HepG2 (cell line): ENCODE results near the gene GGPS1. TPM values are rescaled to one million over a fixed set of nuclear protein-coding genes. Genes with fewer than 3 reads are reported as not detected.
A peak's percentile ranks its signal among the peaks of the same experiment; 100 is the strongest.

ENCODE experiments used
- HNRNPLL ChIP-seq: fragments of 200-400 bp; formaldehyde crosslinking; IDR thresholded peaks from 2 replicates; pipeline ENCODE4 v1.6.1; 2017; ENCODE audit warnings: mild to moderate bottlenecking, low read depth, low read length; ENCODE audit not compliant: poor library complexity, severe bottlenecking
- NONO ChIP-seq, 2 experiments: fragments of 450-650 bp in 1 of 2; sonication (generic) in 1 of 2; formaldehyde crosslinking in 1 of 2; IDR thresholded peaks in 1 of 2; conservative IDR thresholded peaks in 1 of 2; 2 replicates each; pipeline versions ENCODE4 v1.6.1 to v1.8.0; 2017 to 2022; ENCODE audit warnings: mild to moderate bottlenecking in 1 of 2, missing genetic modification reagents in 1 of 2, moderate library complexity in 1 of 2
- PCBP2 ChIP-seq: fragments of 200-400 bp; formaldehyde crosslinking; optimal IDR thresholded peaks from 2 replicates; pipeline ENCODE3; 2018; ENCODE audit warnings: low read length, low read depth; ENCODE audit not compliant: poor library complexity, severe bottlenecking
- SNAPC5 ChIP-seq: sonication (generic); formaldehyde crosslinking; IDR thresholded peaks from 2 replicates; pipeline ENCODE4 v1.8.1; 2023; ENCODE audit warnings: mild to moderate bottlenecking, missing genetic modification reagents, borderline replicate concordance
- TEAD3 ChIP-seq: optimal IDR thresholded peaks from 2 replicates; pipeline ENCODE3; 2016; ENCODE audit warnings: borderline replicate concordance
- ZFP62 ChIP-seq: sonication (generic); formaldehyde crosslinking; IDR thresholded peaks from 2 replicates; pipeline ENCODE4 v1.4.0; 2020; ENCODE audit warnings: missing genetic modification reagents
- ZHX2 ChIP-seq, 2 experiments: sonication (generic) in 1 of 2; formaldehyde crosslinking in 1 of 2; IDR thresholded peaks; 2 replicates each; pipeline versions ENCODE4 v1.6.1 to v1.9.0; 2014 to 2022; ENCODE audit warnings: antibody characterized with exemption in 1 of 2, borderline replicate concordance in 1 of 2, inconsistent platforms in 1 of 2, low read depth in 1 of 2, missing genetic modification reagents in 1 of 2
- ZNF292 ChIP-seq: sonication (generic); formaldehyde crosslinking; IDR thresholded peaks from 2 replicates; pipeline ENCODE4 v1.8.1; 2022; ENCODE audit warnings: mild to moderate bottlenecking, low read depth, missing genetic modification reagents, borderline replicate concordance
- ZNF670 ChIP-seq: sonication (generic); formaldehyde crosslinking; IDR thresholded peaks from 2 replicates; pipeline ENCODE4 v1.8.0; 2022; ENCODE audit warnings: mild to moderate bottlenecking, missing genetic modification reagents, borderline replicate concordance
- ZSCAN22 ChIP-seq: sonication (generic); formaldehyde crosslinking; IDR thresholded peaks from 2 replicates; pipeline ENCODE4 v1.4.0; 2020; ENCODE audit warnings: mild to moderate bottlenecking, missing genetic modification reagents
- polyA plus RNA-seq, 8 experiments: library from polyadenylated mRNA; depleted of rRNA in 3 of 8; stranded (reverse) in 7 of 8; unstranded in 1 of 8; fragments of >200 nt; fragmentation: Illumina TruSeq in 4 of 8; extraction: Trizol in 4 of 8; gene quantifications; 2 replicates each; pipeline versions ENCODE4 v1.2.1 to v1.2.3, GENCODE V29; 2011 to 2016; ENCODE audit warnings: low read depth in 4 of 8, missing spikeins in 1 of 8, mixed read lengths in 1 of 8; ENCODE audit not compliant: insufficient read depth in 1 of 8
- total RNA-seq, 5 experiments: library from RNA; depleted of rRNA; stranded (reverse); fragments of >200 nt; fragmentation: Illumina TruSeq; extraction: Trizol; gene quantifications; 2 replicates each; pipeline ENCODE4 v1.2.3, GENCODE V29; 2016; ENCODE audit warnings: low read depth in 1 of 5
- TF ChIP-seq, protein P1 (sequence below): sonication (generic); formaldehyde crosslinking; conservative IDR thresholded peaks from 2 replicates; pipeline ENCODE4 v1.8.0; 2022; ENCODE audit warnings: mild to moderate bottlenecking, moderate library complexity, missing genetic modification reagents
- TF ChIP-seq, protein P2 (sequence below): sonication (generic); formaldehyde crosslinking; IDR thresholded peaks from 2 replicates; pipeline ENCODE4 v1.5.0; 2020; ENCODE audit warnings: missing genetic modification reagents
- TF ChIP-seq, protein P3 (sequence below), 2 experiments: IDR thresholded peaks; 2 replicates each; pipeline ENCODE4 v1.6.1; 2011 to 2012; ENCODE audit warnings: low read length in 2 of 2, borderline replicate concordance in 1 of 2, low read depth in 1 of 2, mild to moderate bottlenecking in 1 of 2, moderate library complexity in 1 of 2

The GGPS1 gene
- total and polyA plus RNA-seq, 2 of the 13 experiments (the other 11 are each of a cell fraction or from before 2014, with no cell fraction given), result 28.8 to 42.6 TPM

DNA sequence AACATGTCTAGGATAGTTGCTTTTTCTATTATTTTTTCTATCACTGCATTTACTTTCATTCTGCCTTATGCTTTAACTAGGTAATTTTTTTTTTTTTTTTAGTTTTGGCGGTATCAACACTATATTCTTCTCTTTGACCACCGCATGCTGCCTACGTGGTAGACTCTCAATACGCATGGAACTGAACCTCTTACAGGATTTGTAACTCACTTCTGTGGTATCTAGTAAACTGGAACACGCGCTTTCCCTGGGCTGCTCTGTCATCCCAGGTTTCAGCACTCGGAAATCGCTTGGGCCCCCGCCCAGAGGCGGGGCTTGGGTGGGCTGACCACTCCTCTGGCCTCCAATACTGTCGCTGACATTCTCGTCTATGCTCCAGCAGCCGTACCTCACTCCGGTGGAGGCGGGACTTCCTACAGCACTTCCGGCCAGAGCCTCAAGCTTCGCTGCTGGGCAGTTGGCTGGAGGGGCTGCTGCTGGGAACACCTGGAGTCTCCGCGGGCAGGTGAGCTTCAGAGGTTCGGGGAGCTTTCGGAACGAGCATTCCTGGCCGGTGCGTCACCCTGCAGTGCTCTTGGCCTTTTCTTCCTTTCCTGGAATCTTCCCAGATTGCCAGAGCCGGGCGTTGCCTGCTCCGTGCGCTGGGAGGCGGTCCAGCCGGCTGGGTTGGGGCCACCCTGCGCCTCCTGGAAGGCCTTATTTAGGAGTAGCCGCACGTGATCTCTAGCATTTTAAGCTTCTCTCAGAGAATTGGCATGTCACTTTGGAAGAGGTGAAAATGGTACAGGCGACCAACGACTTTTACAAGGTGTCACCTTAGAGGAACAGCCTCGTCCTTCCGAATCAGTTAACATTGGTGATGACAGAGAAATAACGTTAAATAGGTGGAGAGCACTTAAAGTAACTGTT, 38.9 kb downstream of the GGPS1 start, which contains the start of gene TBCE (continued):
- TF ChIP-seq ZHX2 (IDR thresholded peaks at IDR 0.05; ENCODE audit: low read depth) (0 out of 2 replicates have a peak, but pooled peaks have one; percentile 52), ZHX2 (CRISPR knock-in tag; IDR thresholded peaks at IDR 0.05; ENCODE audit: borderline replicate concordance) (no peak), HNRNPLL (peak; percentile 70), ZSCAN22 (no peak), SNAPC5 (no peak), ZNF670 (CRISPR knock-in tag) (no peak), ZFP62 (CRISPR knock-in tag) (no peak), ZNF292 (CRISPR knock-in tag) (no peak), NONO (IDR thresholded peaks at IDR 0.05) (no peak), NONO (CRISPR knock-in tag; conservative IDR thresholded peaks at IDR 0.05) (no peak), TEAD3 (CRISPR knock-in tag) (peak; percentile 78), PCBP2 (no peak)
- TF ChIP-seq, protein P1, sequence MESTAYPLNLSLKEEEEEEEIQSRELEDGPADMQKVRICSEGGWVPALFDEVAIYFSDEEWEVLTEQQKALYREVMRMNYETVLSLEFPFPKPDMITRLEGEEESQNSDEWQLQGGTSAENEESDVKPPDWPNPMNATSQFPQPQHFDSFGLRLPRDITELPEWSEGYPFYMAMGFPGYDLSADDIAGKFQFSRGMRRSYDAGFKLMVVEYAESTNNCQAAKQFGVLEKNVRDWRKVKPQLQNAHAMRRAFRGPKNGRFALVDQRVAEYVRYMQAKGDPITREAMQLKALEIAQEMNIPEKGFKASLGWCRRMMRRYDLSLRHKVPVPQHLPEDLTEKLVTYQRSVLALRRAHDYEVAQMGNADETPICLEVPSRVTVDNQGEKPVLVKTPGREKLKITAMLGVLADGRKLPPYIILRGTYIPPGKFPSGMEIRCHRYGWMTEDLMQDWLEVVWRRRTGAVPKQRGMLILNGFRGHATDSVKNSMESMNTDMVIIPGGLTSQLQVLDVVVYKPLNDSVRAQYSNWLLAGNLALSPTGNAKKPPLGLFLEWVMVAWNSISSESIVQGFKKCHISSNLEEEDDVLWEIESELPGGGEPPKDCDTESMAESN (CRISPR knock-in tag), result peak; percentile 56; the same call in 1 of the 2 replicates
- TF ChIP-seq, protein P2, sequence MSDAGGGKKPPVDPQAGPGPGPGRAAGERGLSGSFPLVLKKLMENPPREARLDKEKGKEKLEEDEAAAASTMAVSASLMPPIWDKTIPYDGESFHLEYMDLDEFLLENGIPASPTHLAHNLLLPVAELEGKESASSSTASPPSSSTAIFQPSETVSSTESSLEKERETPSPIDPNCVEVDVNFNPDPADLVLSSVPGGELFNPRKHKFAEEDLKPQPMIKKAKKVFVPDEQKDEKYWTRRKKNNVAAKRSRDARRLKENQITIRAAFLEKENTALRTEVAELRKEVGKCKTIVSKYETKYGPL, result no peak
- TF ChIP-seq, protein P3, sequence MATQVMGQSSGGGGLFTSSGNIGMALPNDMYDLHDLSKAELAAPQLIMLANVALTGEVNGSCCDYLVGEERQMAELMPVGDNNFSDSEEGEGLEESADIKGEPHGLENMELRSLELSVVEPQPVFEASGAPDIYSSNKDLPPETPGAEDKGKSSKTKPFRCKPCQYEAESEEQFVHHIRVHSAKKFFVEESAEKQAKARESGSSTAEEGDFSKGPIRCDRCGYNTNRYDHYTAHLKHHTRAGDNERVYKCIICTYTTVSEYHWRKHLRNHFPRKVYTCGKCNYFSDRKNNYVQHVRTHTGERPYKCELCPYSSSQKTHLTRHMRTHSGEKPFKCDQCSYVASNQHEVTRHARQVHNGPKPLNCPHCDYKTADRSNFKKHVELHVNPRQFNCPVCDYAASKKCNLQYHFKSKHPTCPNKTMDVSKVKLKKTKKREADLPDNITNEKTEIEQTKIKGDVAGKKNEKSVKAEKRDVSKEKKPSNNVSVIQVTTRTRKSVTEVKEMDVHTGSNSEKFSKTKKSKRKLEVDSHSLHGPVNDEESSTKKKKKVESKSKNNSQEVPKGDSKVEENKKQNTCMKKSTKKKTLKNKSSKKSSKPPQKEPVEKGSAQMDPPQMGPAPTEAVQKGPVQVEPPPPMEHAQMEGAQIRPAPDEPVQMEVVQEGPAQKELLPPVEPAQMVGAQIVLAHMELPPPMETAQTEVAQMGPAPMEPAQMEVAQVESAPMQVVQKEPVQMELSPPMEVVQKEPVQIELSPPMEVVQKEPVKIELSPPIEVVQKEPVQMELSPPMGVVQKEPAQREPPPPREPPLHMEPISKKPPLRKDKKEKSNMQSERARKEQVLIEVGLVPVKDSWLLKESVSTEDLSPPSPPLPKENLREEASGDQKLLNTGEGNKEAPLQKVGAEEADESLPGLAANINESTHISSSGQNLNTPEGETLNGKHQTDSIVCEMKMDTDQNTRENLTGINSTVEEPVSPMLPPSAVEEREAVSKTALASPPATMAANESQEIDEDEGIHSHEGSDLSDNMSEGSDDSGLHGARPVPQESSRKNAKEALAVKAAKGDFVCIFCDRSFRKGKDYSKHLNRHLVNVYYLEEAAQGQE (IDR thresholded peaks at IDR 0.05; ENCODE audit: borderline replicate concordance in 1 of 2, low read depth in 1 of 2, low read length in 2 of 2), result 0 out of 4 replicates have a peak, but pooled peaks of 1 of the 2 experiments have one; percentile 5
